NCI-H128 (cell line): ENCODE measurements around the gene TJP3.

ENCODE experiments used
- DNase-seq: peaks from one replicate; lab custom pipeline; 2025; ENCODE audit not compliant: unreplicated experiment; lab: John Stamatoyannopoulos, UW

The TJP3 gene

GRCh38 chr19:3670796-3671679 lies 37.1 kb upstream of the TJP3 start:
- no peak for DNase-seq

GRCh38 chr19:3671680-3672574 lies 36.3 kb upstream of the TJP3 start:
- no peak for DNase-seq

GRCh38 chr19:3672575-3672948 lies 35.6 kb upstream of the TJP3 start:
- no peak for DNase-seq

- no peak for DNase-seq
Measured at GRCh38 chr19:3672993-3673392, 35.2 kb upstream of the TJP3 start.

GRCh38 chr19:3673506-3674439 lies 34.4 kb upstream of the TJP3 start:
- no peak for DNase-seq

- DNase-seq, result no peak
Measured at GRCh38 chr19:3674784-3675543, 33.2 kb upstream of the TJP3 start.

- no peak for DNase-seq
Measured at GRCh38 chr19:3678188-3678587, 30.0 kb upstream of the TJP3 start.

GRCh38 chr19:3679138-3679537 lies 29.0 kb upstream of the TJP3 start:
- DNase-seq, result no peak

- DNase-seq, result no peak
Measured at GRCh38 chr19:3679581-3679980, 28.6 kb upstream of the TJP3 start.

GRCh38 chr19:3680939-3681338 lies 27.2 kb upstream of the TJP3 start:
- DNase-seq, result no peak

GRCh38 chr19:3682286-3682685 lies 25.9 kb upstream of the TJP3 start:
- no peak for DNase-seq

GRCh38 chr19:3682741-3683404 lies 25.3 kb upstream of the TJP3 start:
- no peak for DNase-seq

GRCh38 chr19:3683405-3684053 lies 24.7 kb upstream of the TJP3 start:
- no peak for DNase-seq

GRCh38 chr19:3684054-3684816 lies 23.9 kb upstream of the TJP3 start:
- no peak for DNase-seq

- no peak for DNase-seq
Measured at GRCh38 chr19:3684817-3685410, 23.3 kb upstream of the TJP3 start.

- DNase-seq, result no peak
Measured at GRCh38 chr19:3687393-3687773, 20.8 kb upstream of the TJP3 start.

GRCh38 chr19:3687774-3688706 lies 20.1 kb upstream of the TJP3 start:
- no peak for DNase-seq
